Spinal cord (tissue), 10 donors: ENCODE measurements around the gene WNT2B. TPM values are rescaled to one million over a fixed set of nuclear protein-coding genes. Genes with fewer than 3 reads are reported as not detected.
A peak's percentile ranks its signal among the peaks of the same experiment; 100 is the strongest.

Experiments used
- DNase-seq, 6 donors: peaks; one replicate each; pipeline versions ENCODE4 v3.0.0 to v3.0.0-alpha.2; 2013 to 2015; ENCODE audit warnings: low spot score in 6 of 6, low read depth in 4 of 6
- H3K27ac ChIP-seq: one replicate; pipeline ENCODE4 v1.5.1; 2013; ENCODE audit warnings: low read depth, low read length, control low read depth
- H3K27me3 ChIP-seq: one replicate; pipeline ENCODE4 v1.6.1; 2013; ENCODE audit warnings: low read length; ENCODE audit not compliant: control insufficient read depth, insufficient read depth
- H3K36me3 ChIP-seq: one replicate; pipeline ENCODE4 v1.6.1; 2013; ENCODE audit warnings: low read length; ENCODE audit not compliant: control insufficient read depth, insufficient read depth
- H3K4me1 ChIP-seq: one replicate; pipeline ENCODE4 v1.6.1; 2013; ENCODE audit warnings: low read length; ENCODE audit not compliant: control insufficient read depth, insufficient read depth
- H3K4me3 ChIP-seq: one replicate; pipeline ENCODE4 v1.5.1; 2013; ENCODE audit warnings: low read depth, low read length, control low read depth
- H3K9me3 ChIP-seq: one replicate; pipeline ENCODE4 v1.6.1; 2013; ENCODE audit warnings: low read length; ENCODE audit not compliant: control insufficient read depth, insufficient read depth
- WGBS: methylation state at CpG from one replicate; pipeline ENCODE4 v1.1.5; 2013; ENCODE audit warnings: missing lambda C conversion rate; ENCODE audit not compliant: insufficient coverage; 5-methylcytosine and 5-hydroxymethylcytosine counted together
- polyA plus RNA-seq, 2 donors: library from polyadenylated mRNA; unstranded; fragments of 120-200 nt; gene quantifications; one replicate each; pipeline ENCODE4 v1.2.1, GENCODE V29; 2013; ENCODE audit not compliant: insufficient read length in 2 of 2
- total RNA-seq, 2 donors: library from RNA; depleted of rRNA in 1 of 2; stranded (reverse); fragments of 120-200 nt in 1 of 2; fragments of >200 nt in 1 of 2; gene quantifications; one replicate each; pipeline versions ENCODE4 v1.2.3 to v1.2.4, GENCODE V29; 2013 to 2014
- donor health status: healthy.

WNT2B gene
- total and polyA plus RNA-seq, 4 donors, result 3.5 to 19.0 (median 10.1) TPM

GRCh38 chr1:112502826-112503225, 5.9 kb upstream of the WNT2B start:
- H3K27ac ChIP-seq, result peak overlapping the region; percentile 33
- peak in 1 of 6 donors; percentile 65 for DNase-seq
- H3K9me3 ChIP-seq, result no peaks in the 10 kb centered on the region
- no peaks in the 10 kb centered on the region for H3K36me3 ChIP-seq
- WGBS, result 80% methylated on average over 1 of the region's 2 CpGs
- H3K4me1 ChIP-seq, result peaks cover 17% of the 10 kb centered on the region
- peaks cover 30% of the 10 kb centered on the region for H3K27me3 ChIP-seq
- no peak overlapping the region for H3K4me3 ChIP-seq

GRCh38 chr1:112504001-112504660, 4.6 kb upstream of the WNT2B start:
- Histone ChIP-seq H3K27ac (no peak overlapping the region), H3K4me1 (peaks cover 28% of the 10 kb centered on the region), H3K9me3 (no peaks in the 10 kb centered on the region), H3K27me3 (peaks cover 41% of the 10 kb centered on the region), H3K4me3 (no peak overlapping the region), H3K36me3 (no peaks in the 10 kb centered on the region)
- no peak for DNase-seq
- WGBS, result 60% methylated on average over 11 of the region's 11 CpGs

- DNase-seq, result peak in 1 of 6 donors; percentile 35
Observed at GRCh38 chr1:112504661-112505399, 3.9 kb upstream of the WNT2B start.

GRCh38 chr1:112505400-112505785, 3.4 kb upstream of the WNT2B start:
- H3K27me3 ChIP-seq, result peaks cover 54% of the 10 kb centered on the region

More at GRCh38 chr1:112504661-112505399, 3.9 kb upstream of the WNT2B start:
- H3K4me3 ChIP-seq, result no peak overlapping the region
- 60% methylated on average over 1 of the region's 6 CpGs for WGBS
- H3K27ac ChIP-seq, result peak overlapping the region; percentile 12
- peaks cover 48% of the 10 kb centered on the region for H3K27me3 ChIP-seq
- H3K4me1 ChIP-seq, result peaks cover 34% of the 10 kb centered on the region
- no peaks in the 10 kb centered on the region for H3K9me3 ChIP-seq
- H3K36me3 ChIP-seq, result no peaks in the 10 kb centered on the region

GRCh38 chr1:112505878-112506277, 2.9 kb upstream of the WNT2B start:
- Histone ChIP-seq H3K4me1 (peaks cover 34% of the 10 kb centered on the region), H3K9me3 (no peaks in the 10 kb centered on the region), H3K27ac (no peak overlapping the region), H3K27me3 (peaks cover 57% of the 10 kb centered on the region), H3K36me3 (no peaks in the 10 kb centered on the region), H3K4me3 (no peak overlapping the region)
- no peak for DNase-seq
- WGBS, result 94% methylated on average over 3 of the region's 3 CpGs

More at GRCh38 chr1:112505400-112505785, 3.4 kb upstream of the WNT2B start:
- peaks cover 34% of the 10 kb centered on the region for H3K4me1 ChIP-seq
- H3K9me3 ChIP-seq, result no peaks in the 10 kb centered on the region
- WGBS, result 83% methylated on average over 1 of the region's 1 CpG
- no peak overlapping the region for H3K27ac ChIP-seq
- no peaks in the 10 kb centered on the region for H3K36me3 ChIP-seq
- DNase-seq, result no peak
- H3K4me3 ChIP-seq, result no peak overlapping the region

- Histone ChIP-seq H3K27ac (no peak overlapping the region), H3K27me3 (peaks cover 55% of the 10 kb centered on the region), H3K4me1 (peaks cover 34% of the 10 kb centered on the region), H3K4me3 (no peak overlapping the region), H3K36me3 (no peaks in the 10 kb centered on the region), H3K9me3 (no peaks in the 10 kb centered on the region)
- WGBS, result no CpG with 5 or more reads among the region's 2 CpGs
- no peak for DNase-seq
Observed at GRCh38 chr1:112506306-112506705, 2.5 kb upstream of the WNT2B start.

- Histone ChIP-seq H3K4me1 (peaks cover 31% of the 10 kb centered on the region), H3K36me3 (no peaks in the 10 kb centered on the region), H3K4me3 (no peak overlapping the region), H3K27me3 (peaks cover 52% of the 10 kb centered on the region), H3K27ac (no peak overlapping the region), H3K9me3 (no peaks in the 10 kb centered on the region)
- no peak for DNase-seq
- 90% methylated on average over 6 of the region's 8 CpGs for WGBS
Observed at GRCh38 chr1:112506731-112507130, 2.0 kb upstream of the WNT2B start.

GRCh38 chr1:112507336-112507735, 1.4 kb upstream of the WNT2B start:
- Histone ChIP-seq H3K36me3 (no peaks in the 10 kb centered on the region), H3K9me3 (no peaks in the 10 kb centered on the region), H3K27ac (no peak overlapping the region), H3K4me1 (peaks cover 26% of the 10 kb centered on the region), H3K4me3 (no peak overlapping the region), H3K27me3 (peaks cover 53% of the 10 kb centered on the region)
- no peak for DNase-seq
- 14% methylated on average over 1 of the region's 9 CpGs for WGBS

- Histone ChIP-seq H3K27me3 (peaks cover 53% of the 10 kb centered on the region), H3K4me1 (peaks cover 21% of the 10 kb centered on the region), H3K36me3 (no peaks in the 10 kb centered on the region), H3K9me3 (no peaks in the 10 kb centered on the region), H3K27ac (peak overlapping the region; percentile 5), H3K4me3 (peak overlapping the region; percentile 39)
- 0% methylated on average over 9 of the region's 15 CpGs for WGBS
- peak in 1 of 6 donors; percentile 52 for DNase-seq
Observed at GRCh38 chr1:112507921-112508277, 866 bp upstream of the WNT2B start.
